KBM-7 (cell line): Measurements from ENCODE around the gene CRIM1.

ENCODE experiments used
- DNase-seq: peaks from one replicate; pipeline ENCODE4 v3.0.0-alpha.2; 2015
- in situ Hi-C: fragments of 300-500 bp; cut with MboI; formaldehyde crosslinking; loops from 2 replicates; pipeline ENCODE4 v1.14.3; 2020; ENCODE audit warnings: low sequenced_read_pairs, low pct_unique_long_range_greater_than_20kb, mixed read lengths

CRIM1 gene

GRCh38 chr2:36578343-36579296 is 223.0 kb downstream of the CRIM1 start:
- in situ Hi-C loops = no loop called here

GRCh38 chr2:36579297-36579664 is 223.7 kb downstream of the CRIM1 start:
- no peak for DNase-seq
- in situ Hi-C loops = no loop called here

More at GRCh38 chr2:36578343-36579296, 223.0 kb downstream of the CRIM1 start:
- DNase-seq = no peak

- in situ Hi-C loops = no loop called here
- DNase-seq = no peak
These were observed 227.0 kb downstream of the CRIM1 start for GRCh38 chr2:36582538-36582937.

GRCh38 chr2:36582951-36583350 is 227.4 kb downstream of the CRIM1 start:
- in situ Hi-C loops = no loop called here
- no peak for DNase-seq

- in situ Hi-C loops = no loop called here
- DNase-seq = no peak
These were observed 228.7 kb downstream of the CRIM1 start for GRCh38 chr2:36584148-36584794.

GRCh38 chr2:36586672-36587071 is 231.1 kb downstream of the CRIM1 start:
- no peak for DNase-seq
- in situ Hi-C loops = no loop called here

GRCh38 chr2:36587101-36587500 is 231.5 kb downstream of the CRIM1 start:
- in situ Hi-C loops = no loop called here
- DNase-seq = no peak

GRCh38 chr2:36587556-36587955 is 232.0 kb downstream of the CRIM1 start:
- in situ Hi-C loops = no loop called here

GRCh38 chr2:36589230-36589630 is 233.7 kb downstream of the CRIM1 start:
- no peak for DNase-seq
- in situ Hi-C loops = no loop called here

More at GRCh38 chr2:36587556-36587955, 232.0 kb downstream of the CRIM1 start:
- no peak for DNase-seq

GRCh38 chr2:36594849-36595248 is 239.3 kb downstream of the CRIM1 start:
- in situ Hi-C loops = no loop called here
- DNase-seq = no peak

- no peak for DNase-seq
- in situ Hi-C loops = no loop called here
These were observed 240.8 kb downstream of the CRIM1 start for GRCh38 chr2:36596397-36596796.

GRCh38 chr2:36597003-36597531 is 241.5 kb downstream of the CRIM1 start:
- DNase-seq = no peak
- in situ Hi-C loops = no loop called here

GRCh38 chr2:36597532-36598377 is 242.2 kb downstream of the CRIM1 start, which contains the start of gene FEZ2:
Gene FEZ2 (minus strand): TSS chr2:36598168. CDS start chr2:36598142, 26 bp downstream.
- in situ Hi-C loops = no loop called here
- DNase-seq = peak; percentile 87
